Panc1 (cell line): ENCODE results near the gene CELSR2.

Experiments
- CTCF ChIP-seq: fragments of 450-650 bp; IDR thresholded peaks from 2 replicates; pipeline ENCODE4 v1.5.1; 2017; ENCODE audit warnings: mild to moderate bottlenecking
- POLR2AphosphoS5 ChIP-seq: IDR thresholded peaks from 2 replicates; pipeline ENCODE4 v1.6.1; 2012; ENCODE audit warnings: mild to moderate bottlenecking, low read depth, low read length, moderate library complexity
- REST ChIP-seq, 2 experiments: IDR thresholded peaks; 2 replicates each; pipeline ENCODE4 v1.6.1; 2011 to 2012; ENCODE audit warnings: low read depth in 2 of 2, control low read depth in 1 of 2, low read length in 1 of 2, mild to moderate bottlenecking in 1 of 2, moderate library complexity in 1 of 2; ENCODE audit not compliant: insufficient read depth in 1 of 2
- TCF7L2 ChIP-seq: IDR thresholded peaks from 2 replicates; pipeline ENCODE4 v1.6.1; 2011; ENCODE audit warnings: mild to moderate bottlenecking, low read depth, low read length, inconsistent platforms

DNA sequence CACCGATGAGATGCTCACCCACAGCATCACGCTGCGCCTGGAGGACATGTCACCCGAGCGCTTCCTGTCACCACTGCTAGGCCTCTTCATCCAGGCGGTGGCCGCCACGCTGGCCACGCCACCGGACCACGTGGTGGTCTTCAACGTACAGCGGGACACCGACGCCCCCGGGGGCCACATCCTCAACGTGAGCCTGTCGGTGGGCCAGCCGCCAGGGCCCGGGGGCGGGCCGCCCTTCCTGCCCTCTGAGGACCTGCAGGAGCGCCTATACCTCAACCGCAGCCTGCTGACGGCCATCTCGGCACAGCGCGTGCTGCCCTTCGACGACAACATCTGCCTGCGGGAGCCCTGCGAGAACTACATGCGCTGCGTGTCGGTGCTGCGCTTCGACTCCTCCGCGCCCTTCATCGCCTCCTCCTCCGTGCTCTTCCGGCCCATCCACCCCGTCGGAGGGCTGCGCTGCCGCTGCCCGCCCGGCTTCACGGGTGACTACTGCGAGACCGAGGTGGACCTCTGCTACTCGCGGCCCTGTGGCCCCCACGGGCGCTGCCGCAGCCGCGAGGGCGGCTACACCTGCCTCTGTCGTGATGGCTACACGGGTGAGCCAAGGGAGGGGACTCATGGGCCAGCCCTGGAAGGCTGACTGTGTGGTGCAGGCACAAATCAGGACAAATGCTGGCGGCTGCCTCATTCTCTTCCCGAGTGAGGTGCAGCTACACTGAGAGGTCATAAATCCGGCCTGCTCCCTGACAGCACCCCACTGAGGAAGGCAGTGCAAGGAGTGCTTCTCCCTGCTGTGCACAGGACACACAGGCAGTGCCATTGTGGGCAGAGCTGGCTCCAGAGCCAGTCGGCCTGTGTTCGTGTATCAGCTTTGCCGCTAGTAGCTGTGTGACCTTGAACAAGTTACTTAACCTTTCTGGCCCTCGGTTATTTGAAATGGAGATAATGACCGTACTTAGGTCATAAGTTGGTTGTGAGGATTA is 9.4 kb downstream of the CELSR2 start:
- TF ChIP-seq CTCF (no peak), TCF7L2 (no peak), POLR2AphosphoS5 (no peak), REST (IDR thresholded peaks at IDR 0.05; ENCODE audit: insufficient read depth in 1 of 2, low read depth in 2 of 2, low read length in 1 of 2) (no peak)
